VCaP (cell line): ENCODE measurements around the gene AQR.

Source experiments
- H3K27ac ChIP-seq: fragments of 450-650 bp; 2 replicates; pipeline ENCODE4 v1.5.1; 2017
- CTCF ChIP-seq: fragments of 450-650 bp; conservative IDR thresholded peaks from 2 replicates; pipeline ENCODE4 v1.5.1; 2017; ENCODE audit warnings: mild to moderate bottlenecking, moderate library complexity

The AQR gene

GRCh38 chr15:34999906-35000305 is 30.4 kb upstream of the AQR start:
- H3K27ac ChIP-seq, result no peak overlapping the region
- no peak for TF ChIP-seq CTCF

DNA sequence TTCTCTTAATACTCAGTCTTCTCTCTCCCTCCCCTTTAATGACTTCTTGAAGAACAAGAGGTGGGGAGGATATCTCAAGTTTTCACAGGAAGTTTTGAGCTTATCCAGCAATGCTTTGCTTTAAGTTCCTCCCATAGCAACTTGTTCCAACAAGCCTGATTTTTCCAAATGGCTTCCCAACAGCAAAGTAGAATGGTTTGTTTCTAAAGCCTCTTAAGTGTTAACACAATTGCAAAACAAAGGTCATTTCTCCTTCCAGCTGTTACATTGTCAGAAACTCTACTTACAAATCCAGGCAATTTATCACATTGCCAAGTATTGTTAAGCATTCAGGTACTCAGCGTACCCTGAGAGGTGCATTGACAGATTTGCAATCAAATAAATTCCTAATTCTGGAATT is 25.4 kb upstream of the AQR start:
- TF ChIP-seq CTCF, result no peak
- H3K27ac ChIP-seq, result no peak overlapping the region

DNA sequence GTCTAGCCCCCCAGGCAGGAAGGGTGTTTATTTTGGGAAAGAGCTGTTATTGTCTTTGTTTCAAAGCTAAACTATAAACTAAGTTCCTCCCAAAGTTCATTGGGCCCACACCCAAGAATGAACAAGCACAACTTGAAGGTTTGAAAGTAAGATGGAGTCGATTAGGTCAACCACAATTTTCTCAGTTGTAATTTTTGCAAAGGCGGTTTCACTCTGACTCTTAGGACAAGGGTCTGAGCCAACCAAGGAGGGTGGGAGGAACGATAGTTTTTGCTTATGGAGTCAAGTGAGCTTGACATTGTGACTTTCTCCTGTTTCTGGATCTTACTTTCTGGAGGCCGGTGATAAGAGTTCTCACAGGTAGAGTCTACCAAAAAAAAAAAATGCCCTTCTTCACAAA is 24.3 kb upstream of the AQR start:
- no peak overlapping the region for H3K27ac ChIP-seq
- no peak for TF ChIP-seq CTCF

DNA sequence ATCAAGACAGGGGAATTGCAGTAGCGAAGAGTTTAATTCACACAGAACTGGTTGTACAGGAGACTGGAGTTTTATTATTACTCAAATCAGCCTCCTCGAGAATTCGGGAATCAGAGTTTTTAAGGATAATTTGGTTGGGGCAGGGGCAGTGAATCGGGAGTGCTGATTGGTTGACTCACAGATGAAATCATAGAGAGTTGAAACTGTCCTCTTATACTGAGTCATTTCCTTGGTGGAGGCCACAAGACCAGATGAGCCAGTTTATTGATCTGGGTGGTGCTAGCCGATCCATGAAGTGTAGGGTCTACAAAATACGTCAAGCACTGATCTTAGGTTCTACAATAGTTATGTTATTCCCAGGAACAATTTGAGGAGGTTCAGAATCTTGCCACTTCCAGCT is 23.9 kb upstream of the AQR start:
- H3K27ac ChIP-seq, result no peak overlapping the region
- no peak for TF ChIP-seq CTCF

GRCh38 chr15:34988027-34988902 is 18.7 kb upstream of the AQR start, which contains the start of gene ZNF770:
Gene ZNF770 (minus strand): TSS chr15:34988287. CDS start chr15:34983434, 4,853 bp downstream.
- no peak for TF ChIP-seq CTCF
- peak within 1 kb of the TSS; percentile 98 for H3K27ac ChIP-seq

DNA sequence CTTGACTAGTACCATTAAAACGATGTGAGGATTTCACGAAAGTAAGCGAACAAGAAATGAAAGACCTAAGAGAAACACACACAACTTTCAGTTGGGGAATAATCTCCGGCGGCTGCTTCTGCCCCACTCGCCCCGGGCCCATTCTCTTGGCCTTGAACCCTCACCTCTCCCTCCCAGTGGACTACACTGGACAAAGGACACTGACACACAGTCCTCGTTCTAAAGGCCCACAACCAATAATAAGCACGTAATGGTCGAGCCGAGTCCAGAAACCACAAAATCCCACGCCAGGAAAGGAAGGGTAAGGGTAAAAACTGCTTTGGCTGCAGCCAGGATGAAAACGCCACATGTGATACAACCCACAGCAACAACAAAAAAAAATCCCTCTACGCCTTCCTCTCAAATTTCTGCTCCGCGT is 18.1 kb upstream of the AQR start:
- H3K27ac ChIP-seq, result peak overlapping the region; percentile 98
- TF ChIP-seq CTCF, result no peak

- H3K27ac ChIP-seq, result peak overlapping the region; percentile 98
- TF ChIP-seq CTCF, result no peak
Measured at GRCh38 chr15:34986771-34987480, 17.4 kb upstream of the AQR start.
